Middle frontal gyrus (tissue), 1 donor: ENCODE data around the gene FBXO17.
"Not testable (repeated sequence)": the region's sequence is repeated elsewhere in the genome, so short reads cannot be mapped to it uniquely, and the experiment has no call there.

Experiments
- DNase-seq: peaks from one replicate; pipeline ENCODE4 v3.0.0-alpha.2; 2015; ENCODE audit warnings: low spot score; ENCODE audit errors: extremely low spot score

Gene FBXO17

GRCh38 chr19:38980583-38981374 is 5.2 kb upstream of the FBXO17 start:
- no peak for DNase-seq

DNA sequence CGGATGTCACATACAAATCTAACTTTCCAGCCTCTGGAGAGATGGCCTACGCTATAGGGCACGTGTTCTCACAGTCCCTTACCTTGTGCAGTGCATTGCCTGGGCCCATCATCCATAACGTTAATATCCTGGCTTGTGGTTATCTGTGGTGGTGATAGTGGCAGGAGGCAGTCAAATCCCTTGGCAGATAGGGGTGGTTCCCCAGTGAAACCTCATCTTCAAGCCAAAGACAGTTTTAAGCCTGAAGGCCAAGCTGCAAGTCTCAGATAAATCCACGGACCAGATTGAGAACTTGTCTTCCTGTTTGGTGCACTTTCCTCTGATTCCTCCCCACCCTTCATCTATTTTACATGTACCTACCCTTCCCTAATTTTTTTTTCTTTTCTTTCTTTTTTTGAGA is 4.3 kb upstream of the FBXO17 start:
- no peak for DNase-seq

- no peak for DNase-seq
These were observed 2.8 kb upstream of the FBXO17 start for GRCh38 chr19:38978326-38978689.

DNA sequence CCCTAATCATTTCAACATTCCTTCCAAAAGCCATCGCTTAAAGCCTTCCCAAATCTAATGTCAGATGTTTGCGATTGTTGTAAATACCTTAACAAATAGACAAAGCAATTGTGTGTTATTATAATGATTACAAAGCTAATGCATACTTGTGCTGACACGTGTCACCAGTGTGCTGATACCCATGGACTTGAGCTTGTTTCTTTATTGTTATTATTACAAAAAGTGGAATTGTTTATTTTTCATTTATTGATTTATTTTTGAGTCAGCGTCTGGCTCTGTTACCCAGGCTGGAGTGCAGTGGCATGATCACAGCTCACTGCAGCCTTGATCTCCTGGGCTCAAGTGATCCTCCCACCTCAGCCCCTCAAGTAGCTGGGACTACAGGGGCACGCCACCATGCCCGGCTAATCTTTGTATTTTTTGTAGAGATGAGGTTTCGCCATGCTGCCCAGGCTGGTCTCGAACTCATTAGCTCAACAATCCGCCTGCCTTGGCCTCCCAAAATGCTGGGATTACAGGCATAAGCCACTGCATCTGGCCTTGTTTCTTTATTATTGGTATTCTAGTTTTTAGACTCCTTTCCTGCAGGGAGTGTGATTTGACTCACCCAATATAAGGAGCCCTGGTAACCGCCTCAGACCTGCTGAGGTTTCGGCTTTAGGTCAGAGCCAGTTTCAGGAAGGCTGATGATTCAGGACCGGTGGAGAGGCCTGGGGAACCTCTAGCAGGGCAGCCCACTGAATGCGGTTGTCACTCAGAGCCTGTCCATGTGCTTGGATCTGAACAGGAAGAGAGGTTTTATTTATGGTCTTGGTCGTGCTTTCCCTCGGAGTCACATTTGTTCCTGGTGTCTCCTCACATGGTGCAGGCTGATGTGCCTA is 2.1 kb upstream of the FBXO17 start:
- no peak for DNase-seq

GRCh38 chr19:38975861-38976271 is 324 bp upstream of the FBXO17 start:
- no peak for DNase-seq

- DNase-seq: peak; percentile 50
These were observed 823 bp downstream of the FBXO17 start for GRCh38 chr19:38974624-38975213.

GRCh38 chr19:38971672-38972071 is 3.9 kb downstream of the FBXO17 start:
- DNase-seq: no peak

DNA sequence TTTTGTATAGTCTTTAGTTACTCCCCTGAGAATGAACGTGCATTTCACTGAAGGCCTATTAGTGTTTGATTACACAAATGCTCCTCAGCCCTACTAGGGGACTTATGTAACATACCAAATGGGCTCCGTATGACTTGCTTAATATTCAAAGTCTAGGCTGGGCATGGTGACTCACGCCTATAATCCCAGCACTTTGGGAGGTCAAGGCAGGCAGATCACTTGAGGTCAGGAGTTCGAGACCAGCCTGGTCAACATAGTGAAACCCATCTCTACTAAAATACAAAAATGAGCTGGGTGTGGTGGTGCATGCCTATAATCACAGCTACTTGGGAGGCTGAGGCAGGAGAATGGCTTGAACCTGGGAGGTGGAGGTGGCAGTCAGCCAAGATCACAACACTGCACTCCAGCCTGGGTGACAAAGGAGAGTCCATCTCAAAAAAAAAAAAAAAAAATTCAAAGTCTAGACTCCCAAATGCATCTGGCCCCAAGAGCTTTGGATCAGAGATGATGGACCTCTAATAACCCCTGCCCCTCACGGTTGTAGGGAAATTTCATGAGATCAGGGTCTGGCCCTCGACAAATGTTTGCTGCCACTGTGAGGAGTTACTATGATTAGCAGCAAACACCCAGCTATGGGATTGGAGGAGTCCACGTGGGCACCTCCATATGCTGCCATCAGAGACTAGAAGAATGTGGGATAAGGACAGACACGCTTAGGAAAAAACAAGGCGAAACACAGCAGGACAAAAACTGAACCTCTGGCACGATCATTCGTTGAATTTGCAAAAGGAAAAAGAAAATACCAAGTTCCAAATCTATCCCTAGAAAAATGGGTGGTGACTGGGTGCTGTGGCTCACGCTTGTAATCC is 4.6 kb downstream of the FBXO17 start:
- peak; percentile 38 for DNase-seq

DNA sequence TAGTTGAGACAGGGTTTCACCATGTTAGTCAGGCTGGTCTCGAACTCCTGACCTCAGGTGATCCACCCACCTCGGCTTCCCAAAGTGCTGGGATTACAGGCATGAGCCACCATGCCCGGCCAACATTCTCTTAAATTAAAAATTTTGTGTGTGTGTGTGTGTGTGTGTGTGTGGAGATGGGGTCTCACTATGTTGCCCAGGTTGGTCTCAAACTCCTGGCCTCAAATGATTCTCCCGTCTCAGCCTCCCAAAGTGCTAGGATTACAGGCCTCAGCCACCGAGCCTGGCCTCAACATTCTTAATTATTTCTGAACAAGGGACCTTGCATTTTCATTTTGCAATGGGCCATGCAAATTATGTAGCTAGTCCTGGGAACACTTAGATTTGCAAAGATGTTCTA is 9.4 kb downstream of the FBXO17 start:
- DNase-seq: not testable (repeated sequence)

DNA sequence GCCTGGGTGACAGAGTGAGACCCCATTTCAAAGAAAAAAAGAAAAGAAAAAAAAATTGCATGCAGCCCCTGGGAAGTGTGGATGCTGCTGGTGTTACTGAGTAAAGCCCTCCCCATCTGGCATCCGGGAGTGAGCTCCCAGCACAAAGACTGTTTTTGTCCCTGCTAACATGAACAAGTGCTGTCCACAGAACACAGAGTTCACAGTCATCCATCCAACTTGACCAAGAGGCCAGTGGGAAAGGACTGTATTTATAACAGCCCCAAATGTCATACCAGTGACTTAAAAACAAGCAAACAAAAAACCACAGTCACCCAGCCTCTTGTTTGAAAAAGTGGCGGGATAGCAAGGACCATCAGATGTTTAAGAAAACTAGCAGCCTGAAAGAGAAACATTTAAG is 10.8 kb downstream of the FBXO17 start:
- DNase-seq: no peak

DNA sequence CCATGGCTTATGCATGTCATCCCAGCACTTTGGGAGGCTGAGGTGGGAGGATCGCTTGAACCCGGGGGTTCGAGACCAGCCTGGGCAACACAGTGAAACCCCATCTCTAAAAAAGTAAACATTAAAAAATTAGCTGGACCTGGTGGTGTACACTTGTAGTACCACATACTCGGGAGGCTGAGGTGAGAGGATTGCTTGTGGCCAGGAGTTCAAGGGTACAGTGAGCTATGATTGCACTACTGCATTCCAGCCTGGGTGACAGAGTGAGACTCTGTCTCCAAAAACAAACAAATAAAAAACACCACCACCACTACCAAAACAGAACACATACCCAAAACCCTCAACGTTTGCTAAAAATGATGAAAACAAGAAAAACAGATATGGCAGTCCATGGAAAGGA is 15.9 kb downstream of the FBXO17 start:
- no peak for DNase-seq

DNA sequence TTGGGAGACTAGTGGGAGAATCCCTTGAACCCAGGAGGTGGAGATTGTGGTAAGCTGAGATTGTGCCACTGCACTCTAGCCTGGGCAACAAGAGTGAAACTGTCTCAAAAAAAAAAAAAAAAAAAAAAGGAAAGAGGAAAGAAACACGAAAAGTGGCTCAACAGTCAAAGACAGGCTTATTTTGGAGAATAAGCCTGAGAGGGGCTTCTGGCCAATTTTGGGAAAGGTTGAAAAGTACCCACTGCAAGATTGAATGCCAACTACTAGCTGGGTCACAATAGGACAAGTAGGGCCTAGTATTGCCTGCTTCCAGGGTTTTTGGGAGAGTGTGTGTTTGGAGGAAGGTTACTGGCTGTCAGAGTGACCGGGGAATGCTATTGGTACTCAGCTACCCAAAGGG is 17.2 kb downstream of the FBXO17 start:
- no peak for DNase-seq

DNA sequence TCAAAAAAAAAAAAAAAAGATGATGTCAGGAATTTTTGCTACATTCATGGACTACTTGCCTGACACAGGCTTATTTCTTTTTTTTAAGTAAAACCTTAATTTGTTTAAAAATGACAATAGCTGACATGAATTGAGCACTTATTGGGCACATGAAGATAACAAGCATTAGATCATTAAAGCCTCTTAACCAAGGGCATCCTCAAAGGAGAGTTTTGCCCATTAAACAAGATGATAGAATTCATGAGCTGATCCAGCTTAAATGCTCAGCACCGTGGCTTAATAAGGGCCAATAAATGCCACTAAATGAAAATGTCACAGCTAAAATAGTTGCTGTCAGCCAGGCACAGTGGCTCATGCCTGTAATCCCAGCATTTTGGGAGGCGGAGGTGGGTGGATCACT is 19.3 kb downstream of the FBXO17 start:
- no peak for DNase-seq

- DNase-seq: no peak
These were observed 21.9 kb downstream of the FBXO17 start for GRCh38 chr19:38953677-38954076.

DNA sequence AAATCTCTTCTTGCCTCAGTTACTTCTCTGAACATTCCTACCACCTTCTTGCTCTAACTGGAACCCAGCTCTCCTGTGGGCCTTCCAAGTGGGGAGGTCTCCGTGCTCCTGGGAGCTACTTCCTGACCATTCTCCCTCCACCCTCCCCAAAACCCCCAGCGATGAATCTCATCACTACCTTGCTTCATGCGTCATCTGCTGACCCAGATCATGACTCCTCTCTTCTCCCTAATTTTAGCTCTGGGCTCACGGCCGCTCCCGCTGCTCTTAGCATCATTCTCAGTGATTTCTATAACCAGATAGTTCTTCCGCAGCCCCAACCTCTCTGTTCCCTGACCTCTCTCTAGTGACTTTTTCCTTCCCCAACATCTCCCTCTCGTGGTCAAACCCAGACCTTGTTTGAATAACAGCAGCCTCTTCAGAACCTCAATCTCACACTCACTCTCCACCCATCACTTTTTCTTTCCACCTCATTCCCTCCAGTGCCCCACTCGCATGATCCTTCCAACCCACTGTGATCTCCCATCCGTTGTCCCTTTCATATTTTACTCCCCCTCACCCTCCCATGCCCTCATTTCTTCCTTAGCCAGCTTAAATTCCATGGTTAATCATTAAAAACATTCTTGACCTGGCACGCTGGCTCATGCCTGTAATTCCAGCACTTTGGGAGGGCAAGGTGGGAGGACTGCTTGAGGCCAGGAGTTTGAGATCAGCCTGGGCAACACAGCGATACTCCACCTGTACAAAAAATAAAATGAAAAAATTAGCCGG is 23.0 kb downstream of the FBXO17 start:
- DNase-seq: no peak

DNA sequence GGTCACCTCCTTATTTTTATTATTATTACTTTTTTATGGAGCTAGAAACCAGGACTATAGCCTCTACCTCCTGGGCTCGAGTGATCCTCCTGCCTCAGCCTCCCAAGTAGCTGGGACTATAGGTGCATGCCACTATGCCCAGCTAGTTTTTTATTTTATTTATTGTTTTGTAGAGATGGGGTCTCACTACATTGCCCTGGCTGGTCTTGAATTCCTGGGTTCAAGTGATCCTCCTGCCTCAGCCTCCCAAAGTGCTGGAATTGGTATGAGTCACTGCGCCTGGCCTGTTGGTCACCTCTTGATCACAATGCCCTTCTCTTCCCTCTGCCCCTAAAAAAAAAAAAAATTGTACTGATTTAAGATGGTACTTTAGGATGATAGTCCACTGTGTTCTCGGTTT is 24.4 kb downstream of the FBXO17 start:
- no peak for DNase-seq

DNA sequence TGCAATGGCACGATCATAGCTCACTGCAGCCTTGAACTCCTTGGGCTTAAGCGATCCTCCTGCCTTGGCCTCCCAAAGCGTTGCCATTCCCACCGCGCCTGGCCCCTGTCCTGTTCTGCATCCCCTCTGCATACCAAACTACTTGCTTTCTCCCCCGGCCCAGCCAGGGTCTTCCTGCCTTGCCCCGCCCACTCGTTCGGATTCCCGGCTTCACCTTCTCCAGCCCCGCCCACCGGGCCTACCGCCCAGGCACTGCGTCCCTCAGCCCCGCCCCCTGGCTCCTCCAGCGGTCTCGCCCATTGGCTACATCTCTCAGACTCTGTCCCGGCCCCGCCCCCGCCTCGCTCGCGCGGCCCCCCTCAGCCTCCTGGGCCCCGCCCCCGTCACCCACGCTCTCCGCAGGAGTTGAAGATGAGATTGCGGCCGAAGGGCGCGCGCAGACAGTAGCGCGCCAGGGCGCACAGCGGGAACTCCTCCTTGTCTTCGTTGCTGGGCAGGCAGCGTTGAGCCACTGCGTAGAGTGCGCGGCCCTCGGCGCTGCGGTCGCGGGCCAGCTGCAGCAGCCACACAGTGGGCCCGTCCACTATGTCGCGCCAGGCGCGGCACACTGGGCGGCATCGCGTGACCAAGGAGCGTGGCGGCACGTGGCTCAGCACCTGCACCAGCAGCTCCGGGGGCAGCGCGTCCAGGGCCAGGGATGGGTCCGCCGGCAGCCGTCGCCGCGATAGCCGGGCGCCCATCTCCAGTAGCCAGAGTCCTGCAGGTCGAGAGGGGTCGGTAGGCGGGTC is 25.8 kb downstream of the FBXO17 start:
- DNase-seq: peak; percentile 59

DNA sequence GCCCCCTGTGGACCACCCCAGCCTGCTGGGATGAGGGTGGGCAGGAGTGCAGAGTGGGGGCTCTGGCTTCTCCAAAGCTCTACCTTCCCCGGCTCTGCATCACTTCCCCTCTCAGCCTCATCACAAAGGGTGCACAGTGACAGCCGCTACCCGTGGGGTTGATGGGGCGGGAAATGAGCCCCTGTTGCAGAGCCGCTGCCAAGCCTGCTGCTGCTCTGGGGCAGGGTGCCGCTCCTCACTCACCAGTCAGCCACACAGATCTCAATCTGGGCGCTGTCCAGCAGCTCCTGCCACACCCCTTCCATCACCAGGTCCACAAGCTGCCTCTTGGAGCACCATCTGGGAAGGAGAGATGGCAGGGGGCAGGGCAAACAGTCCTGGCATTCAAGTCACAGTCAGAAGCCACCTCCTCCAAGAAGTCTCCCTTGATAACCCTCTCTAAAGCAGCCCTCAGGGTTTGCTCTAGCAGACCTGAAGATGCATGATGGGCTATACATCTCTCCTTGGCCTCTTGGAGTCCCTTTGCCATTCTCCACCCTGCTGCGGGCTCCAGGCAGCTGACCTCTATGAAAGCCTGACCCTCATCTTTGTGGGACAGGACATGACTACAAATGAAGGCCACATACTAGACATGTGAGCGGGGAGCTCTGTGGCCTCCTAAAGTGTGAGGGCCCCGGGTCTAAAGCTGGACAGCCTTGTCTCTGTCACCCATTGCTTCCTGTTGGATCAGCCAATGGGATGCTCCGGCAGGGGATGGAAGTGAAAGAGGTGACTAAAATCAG is 29.1 kb downstream of the FBXO17 start:
- DNase-seq: no peak
